Measurements from ENCODE around the gene FAM20A.
A peak's percentile ranks its signal among the peaks of the same experiment; 100 is the strongest.
"Not testable (repeated sequence)": the region's sequence is repeated elsewhere in the genome, so short reads cannot be mapped to it uniquely, and the experiment has no call there.

FAM20A gene

DNA sequence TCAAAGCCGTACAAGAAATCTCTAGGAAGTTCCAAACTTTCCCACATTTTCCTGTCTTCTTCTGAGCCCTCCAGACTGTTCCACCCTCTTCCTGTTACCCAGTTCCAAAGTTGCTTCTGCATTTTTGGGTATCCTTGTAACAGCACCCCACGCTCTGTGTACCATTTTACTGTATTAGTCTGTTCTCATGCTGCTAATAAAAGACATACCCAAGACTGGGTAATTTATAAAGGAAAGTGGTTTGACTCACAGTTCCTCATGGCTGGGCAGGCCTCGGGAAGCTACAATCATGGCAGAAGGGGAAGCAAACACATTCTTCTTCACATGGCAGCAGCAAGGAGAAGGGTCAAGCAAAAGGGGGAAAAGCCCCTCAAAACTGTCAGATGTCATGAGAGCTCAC, 82.1 kb downstream of the FAM20A start:
- DNase-seq (ENCODE audit: low read depth), result not testable (repeated sequence)

DNA sequence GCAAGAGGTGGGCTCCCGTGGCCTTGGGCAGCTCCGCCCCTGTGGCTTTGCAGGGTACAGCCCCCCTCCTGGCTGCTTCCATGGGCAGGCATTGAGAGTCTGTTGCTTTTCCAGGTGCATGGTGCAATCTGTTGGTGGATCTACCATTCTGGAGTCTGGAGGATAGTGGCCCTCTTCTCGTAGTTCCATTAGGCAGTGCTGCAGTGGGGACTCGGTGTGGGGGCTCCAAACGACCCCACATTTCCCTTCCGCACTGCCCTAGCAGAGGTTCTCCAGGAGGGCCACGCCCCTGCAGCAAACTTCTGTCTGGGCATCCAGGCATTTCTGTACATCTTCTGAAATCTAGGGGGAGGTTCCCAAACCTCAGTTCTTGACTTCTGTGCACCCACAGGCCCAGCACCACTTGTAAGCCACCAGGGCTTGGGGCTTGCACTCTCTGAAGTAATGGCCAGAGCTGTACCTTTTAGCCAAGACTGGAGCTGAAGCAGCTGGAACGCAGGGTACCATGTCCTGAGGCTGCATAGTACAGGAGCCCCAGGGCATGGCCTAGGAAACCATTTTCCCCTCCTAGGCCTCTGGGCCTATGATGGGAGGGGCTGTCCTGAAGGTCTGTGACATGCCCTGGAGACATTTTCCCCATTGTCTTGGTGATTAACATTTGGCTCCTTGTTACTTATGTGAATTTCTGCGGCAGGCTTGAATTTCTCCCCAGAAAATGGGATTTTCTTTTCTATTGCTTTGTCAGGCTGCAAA, 82.9 kb downstream of the FAM20A start:
- DNase-seq (ENCODE audit: low read depth), result no peak

DNA sequence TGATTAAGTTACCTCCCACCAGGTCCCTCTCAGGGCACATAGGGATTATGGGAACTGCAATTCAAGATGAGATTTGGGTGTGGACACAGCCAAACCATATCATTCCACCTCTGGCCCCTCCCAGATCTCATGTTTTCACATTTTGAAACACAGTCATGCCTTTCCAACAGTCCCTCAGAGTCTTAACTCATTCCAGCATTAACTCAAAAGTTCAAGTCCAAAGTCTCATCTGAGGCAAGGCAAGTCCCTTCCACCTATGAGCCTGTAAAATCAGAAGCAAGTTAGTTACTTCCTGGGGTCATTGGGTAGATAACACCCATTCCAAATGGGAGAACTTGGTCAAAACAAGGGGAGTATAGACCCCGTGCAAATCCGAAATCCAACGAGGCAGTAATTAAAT, 83.6 kb downstream of the FAM20A start:
- DNase-seq (ENCODE audit: low read depth), result not testable (repeated sequence)

DNA sequence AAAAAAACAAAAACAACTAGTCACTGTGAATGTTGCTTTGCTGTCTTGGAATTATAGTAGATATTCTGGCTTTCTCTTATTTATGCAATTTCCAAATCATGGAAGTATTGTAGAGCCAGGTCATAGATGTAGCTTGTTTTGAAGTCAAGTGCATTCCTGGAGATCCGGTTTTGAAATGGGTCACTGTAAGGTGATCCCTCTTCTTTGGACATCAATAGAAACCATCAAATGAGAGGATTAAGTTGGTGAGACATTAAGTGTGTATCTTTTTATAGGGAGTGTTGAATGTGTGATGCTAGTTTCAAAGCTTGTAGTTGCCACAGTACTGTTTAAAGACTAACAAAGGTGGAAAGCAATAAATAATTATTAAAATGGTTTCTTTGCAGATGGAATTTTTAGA, 84.4 kb downstream of the FAM20A start:
- DNase-seq (ENCODE audit: low read depth), result no peak

DNA sequence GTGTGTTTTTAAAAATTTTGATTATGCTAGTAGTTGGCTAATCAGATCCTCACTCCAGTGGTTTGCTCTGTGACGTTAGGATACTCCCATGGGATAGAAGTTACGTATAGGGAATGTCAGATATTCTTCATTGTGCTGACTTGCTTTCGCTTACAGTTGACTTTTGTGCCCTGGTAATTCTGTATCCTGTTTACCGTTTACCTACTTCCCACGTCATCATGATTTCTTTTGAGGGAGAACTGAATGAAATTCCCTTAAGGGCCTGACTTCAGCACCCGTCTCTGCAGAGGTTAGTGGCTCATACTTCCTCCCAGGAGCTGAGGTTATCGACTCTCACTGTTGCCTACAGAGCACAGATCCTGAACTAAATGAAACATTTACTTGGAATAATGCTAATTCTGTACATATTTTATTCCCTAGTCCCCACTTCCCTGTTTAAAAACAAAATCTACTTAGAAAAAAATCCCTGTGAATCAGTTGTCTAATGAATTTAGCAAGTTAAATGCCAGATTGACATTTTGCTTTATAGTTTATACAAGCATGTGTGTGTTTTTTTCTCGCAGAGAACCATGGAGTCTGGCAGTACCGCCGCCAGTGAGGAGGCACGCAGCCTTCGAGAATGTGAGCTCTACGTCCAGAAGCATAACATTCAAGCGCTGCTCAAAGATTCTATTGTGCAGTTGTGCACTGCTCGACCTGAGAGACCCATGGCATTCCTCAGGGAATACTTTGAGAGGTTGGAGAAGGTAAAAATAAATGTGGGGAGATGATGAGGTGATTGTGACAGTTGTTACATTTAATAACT, 86.1 kb downstream of the FAM20A start:
- no peak for DNase-seq (ENCODE audit: low read depth)

DNA sequence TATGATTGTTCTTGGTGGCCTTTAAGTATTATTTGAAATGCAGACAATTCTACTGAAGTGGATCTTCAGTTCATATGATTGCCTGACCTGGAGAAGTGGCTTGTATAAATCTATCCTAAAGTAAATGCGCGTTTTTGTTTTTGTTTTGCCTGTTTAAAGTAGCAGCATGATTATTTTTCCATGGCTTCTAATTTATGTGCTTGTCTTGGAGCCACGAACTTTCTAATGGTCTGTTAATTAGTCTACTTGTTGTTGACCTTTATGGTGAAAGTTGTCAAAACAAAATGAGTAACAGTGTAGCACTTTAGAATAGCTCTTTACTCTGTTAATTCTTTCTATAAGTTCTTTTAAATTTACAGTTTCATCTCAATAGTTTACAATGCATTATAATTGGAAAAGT, 87.2 kb downstream of the FAM20A start:
- DNase-seq (ENCODE audit: low read depth), result no peak

DNA sequence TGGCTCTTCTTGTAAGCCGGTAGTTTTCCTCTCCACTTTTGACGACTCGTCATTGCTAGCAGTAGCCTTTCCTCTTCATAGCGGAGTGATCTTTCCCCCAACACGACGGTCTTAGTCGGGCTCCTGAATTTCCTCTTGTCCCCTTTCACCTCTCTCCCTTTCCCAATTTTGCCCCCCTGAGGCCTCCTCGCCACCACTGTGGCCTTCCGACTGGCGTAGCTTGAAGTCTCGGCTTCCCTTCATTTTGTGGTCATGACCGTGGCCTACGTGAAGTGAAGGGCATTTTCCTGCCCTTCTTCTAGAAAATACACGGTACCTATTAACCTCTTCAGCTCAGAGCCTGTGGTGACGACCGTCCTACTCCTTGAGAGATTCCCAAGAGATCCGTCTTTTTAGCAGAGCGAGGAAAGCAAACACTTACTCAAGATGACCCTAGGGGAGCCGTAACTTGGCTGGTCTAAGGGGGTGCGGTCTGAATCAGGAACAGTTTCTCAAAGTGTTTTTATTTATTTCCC, 88.2 kb downstream of the FAM20A start:
- no peak for DNase-seq (ENCODE audit: low read depth)

DNA sequence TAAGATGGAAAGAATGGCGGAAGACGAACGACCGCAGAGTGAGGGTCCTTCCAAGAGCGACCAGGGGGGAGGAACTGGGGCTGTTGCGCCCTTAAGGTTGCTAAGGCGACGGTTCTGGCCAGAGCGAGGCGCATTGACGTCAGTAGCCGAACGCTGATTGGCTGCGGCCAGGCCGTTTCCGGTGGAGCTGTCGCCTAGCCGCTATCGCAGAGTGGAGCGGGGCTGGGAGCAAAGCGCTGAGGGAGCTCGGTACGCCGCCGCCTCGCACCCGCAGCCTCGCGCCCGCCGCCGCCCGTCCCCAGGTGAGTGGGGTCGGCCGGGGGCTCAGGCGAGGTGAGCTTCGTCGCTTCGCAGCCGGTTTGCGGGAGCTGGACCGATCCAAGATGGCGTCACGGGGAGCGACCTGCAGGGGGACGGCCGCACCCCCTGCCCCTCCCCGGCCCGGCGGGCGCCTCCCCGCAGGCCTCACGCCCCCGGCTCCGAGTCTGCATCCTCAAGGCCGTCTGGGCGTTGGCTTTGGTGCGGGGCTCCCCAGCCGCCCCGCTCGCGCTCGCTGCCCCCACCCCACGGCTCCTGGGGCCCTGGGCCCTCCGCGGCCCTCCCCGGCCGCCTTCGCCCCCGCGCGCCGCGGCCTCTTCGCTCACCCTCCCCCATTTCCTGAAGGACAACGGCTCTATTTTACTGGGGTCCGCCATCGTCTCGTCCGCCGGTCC, 88.8 kb downstream of the FAM20A start, which contains the start of gene PRKAR1A:
Gene PRKAR1A, plus strand, starts transcription at position 184 of the 713 bp plus-strand sequence. CDS start 2,970 bp downstream, outside the sequence.
- peak; percentile 81 for DNase-seq (ENCODE audit: low read depth)

DNA sequence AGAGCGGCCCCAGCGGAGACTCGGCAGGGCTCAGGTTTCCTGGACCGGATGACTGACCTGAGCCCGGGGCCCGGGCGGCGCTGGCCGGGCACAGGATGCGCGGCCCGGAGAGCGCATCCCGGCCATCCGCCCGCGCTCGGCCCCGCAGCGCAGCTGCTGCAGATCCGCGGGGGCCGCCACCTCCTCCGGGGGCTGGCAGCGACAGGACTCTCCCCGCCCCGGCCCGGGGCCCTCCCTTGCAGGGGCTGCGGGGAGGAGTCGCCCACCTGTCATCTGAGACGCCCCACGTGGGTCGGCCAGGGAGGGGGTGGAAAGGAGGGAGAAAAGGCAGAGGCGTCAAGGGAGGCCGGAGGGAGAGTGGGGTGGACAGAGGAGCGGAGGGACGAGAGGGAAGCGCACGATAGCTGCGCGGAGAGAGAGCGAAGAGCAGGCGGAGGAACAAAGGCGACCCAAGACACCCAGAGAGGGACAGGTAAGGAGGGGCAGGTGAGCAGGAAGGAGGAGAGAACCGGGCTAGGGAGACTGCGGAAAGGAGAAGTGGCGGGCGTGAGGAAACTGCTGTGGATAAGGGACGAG, 89.4 kb downstream of the FAM20A start:
- DNase-seq (ENCODE audit: low read depth), result peak; percentile 64

DNA sequence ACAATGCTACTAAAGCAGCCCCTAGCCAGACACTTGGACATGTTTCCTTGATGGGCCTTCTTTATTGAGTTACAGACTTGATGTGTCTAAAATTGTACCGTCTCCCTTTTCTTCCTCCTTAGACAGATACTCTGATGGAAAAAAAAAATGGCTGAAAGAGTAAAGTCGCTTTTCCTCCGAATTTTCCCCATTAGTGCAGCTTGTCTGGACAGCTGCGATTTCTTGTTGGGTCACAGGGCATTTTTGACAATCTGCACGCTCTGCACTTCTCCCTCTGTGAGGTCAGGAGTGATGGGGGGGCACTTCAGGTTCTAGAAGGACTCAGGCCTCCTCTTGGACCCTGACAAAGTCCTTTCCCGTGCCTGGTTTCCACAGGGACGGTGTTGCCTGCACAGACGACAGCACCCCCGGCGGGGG, 89.9 kb downstream of the FAM20A start:
- DNase-seq (ENCODE audit: low read depth), result no peak

DNA sequence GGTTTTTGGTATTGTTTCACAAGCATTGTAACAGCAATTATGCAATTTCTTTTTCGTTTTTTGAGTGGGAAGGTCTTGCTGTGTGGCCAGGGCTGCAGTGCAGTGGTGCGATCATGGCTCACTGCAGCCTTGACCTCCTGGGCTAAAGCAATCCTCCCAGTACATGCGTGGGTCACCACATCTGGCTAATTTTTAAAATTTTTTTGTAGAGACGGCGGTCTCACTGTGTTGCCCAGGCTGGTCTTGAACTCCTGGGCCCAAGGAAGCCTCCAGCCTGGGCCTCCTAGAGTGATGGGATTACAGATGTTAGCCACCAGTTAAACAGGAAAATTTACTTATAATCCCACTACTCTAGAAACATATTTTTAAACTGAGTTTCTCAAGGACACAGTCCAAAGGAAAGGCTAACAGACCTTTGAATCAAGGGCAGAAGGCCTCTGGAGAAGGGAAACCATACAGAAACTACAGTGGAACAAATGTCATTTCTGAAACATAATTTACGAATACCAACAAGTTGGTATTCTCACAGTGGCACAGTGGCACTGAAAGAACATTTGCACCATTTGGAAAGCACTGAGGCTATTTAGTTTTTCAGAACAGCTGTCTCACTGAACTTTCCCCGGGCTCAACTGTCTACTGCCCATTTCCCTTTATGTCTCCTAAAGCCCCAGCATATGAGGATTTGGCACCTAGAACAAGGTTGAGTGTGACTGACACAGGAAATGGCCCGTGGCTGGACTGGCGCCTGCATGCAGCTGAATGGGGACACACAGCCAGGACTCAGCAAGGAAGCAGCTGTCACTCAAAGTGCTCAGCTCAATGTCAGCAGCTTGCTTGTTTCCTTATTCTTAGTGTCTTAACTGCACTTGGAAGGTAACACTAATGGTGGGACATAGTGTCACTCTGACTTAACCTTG, 91.8 kb downstream of the FAM20A start:
- DNase-seq (ENCODE audit: low read depth), result no peak

DNA sequence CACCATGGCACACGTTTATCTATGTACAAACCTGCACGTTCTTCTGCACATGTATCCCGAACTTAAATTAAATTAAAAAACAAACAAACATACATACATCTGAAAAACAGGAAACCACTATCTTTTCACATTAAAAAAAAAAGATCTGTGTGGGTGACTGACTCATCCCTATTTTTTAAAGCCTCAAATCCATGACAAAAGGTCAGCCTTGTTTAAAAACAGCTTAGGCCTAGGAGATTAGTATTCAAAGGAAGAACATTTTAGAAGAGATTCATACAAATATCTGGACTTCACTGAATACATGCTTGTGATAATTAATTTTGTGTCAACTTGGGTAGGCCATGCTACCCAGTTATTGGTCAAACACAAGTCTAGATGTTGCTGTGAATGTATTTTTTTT, 93.6 kb downstream of the FAM20A start:
- DNase-seq (ENCODE audit: low read depth), result no peak

DNA sequence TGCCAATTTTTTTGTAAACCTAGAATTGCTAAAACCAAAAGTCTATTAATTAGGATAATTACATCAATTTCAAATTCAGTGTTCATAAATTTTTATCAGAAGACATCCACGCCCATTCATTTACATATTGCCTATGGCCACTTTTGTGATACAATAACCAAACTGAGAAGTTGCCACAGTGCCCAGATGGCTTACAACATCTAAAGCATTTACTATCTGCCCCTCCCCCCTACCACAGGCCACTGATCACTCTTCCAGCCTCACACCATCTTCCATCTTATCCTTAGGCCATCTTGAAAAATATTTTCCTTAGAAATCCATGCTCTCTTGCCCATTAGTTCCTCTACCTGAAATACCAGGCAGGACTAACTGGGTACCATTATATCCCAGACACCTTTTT, 95.2 kb downstream of the FAM20A start:
- no peak for DNase-seq (ENCODE audit: low read depth)

DNA sequence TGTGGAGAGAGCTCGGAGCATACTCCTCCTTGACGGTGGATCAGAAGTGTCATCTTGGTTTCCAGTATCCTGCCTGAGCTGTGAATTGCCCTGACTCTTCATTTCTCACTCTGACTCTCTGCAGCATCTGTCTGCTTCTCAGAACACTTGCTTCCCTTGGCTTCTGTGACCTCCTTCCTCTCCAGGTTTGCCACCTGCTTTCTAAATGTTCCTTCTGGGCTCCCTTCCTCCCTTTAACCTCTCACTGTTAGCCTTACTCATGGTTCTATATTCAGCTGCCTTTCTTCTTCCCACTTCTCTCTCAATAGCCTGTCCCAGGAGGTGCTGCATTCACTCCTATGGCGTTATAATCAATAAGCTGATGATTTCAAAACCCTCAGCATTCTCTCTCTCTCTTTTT, 100.1 kb downstream of the FAM20A start:
- no peak for DNase-seq (ENCODE audit: low read depth)

DNA sequence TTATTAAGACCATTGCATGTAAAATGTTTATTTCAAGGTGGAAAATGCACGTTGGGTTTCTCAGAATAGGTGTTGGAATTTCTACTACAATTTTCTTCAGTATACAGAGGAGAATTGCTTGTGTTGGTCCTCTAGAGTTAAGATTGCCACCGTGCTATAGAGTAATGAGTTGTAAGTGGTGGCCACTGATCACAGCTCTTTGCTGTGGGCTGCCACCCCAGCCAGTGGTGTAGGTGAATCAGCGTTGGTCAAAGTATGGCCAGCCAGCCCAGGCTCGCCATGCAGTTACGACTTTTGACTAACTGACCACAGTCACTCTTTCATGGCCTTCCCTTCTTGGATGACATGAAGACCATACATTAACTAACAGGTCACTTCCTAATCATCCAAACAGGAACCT, 101.6 kb downstream of the FAM20A start:
- no peak for DNase-seq (ENCODE audit: low read depth)

DNA sequence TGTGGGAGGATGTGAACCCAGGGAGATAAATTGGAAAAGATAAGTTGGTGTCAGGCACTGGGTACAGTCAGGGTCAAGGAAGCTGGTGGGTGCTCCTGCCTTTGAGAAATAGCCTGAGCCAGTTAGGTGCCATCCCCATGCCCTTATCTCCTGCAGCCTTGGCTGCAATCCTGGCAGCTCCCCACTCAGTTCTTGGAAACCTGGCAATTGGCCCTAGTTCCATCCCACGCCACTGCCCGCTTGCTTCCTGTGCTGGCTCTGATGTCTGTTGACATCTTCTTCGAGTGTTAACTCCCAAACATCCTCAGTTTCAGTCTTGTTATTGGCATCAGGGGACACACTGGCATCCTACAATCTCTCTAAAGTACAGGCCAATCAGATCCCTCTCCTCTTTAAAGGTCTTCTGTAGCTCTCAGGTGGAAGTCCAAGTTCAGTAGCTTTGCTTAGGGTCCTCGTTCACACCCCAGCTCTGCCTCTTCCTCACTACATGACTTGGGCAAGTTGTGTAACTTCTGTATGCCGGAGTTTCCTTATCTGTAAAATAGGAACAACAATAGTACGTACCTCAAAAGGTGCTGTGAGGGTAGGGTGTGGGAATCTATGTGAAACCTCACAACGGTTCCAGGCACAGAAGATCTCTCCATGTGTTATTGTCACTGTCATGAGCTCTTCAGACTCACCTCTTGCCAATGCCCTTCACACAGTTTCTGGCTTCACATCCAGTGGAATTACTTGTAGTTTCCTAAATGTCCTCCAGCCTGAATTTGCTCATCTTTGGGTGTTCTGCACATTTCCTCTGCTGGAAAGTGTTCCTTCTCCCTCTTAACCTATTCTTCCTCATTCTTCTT, 102.5 kb downstream of the FAM20A start:
- no peak for DNase-seq (ENCODE audit: low read depth)

DNA sequence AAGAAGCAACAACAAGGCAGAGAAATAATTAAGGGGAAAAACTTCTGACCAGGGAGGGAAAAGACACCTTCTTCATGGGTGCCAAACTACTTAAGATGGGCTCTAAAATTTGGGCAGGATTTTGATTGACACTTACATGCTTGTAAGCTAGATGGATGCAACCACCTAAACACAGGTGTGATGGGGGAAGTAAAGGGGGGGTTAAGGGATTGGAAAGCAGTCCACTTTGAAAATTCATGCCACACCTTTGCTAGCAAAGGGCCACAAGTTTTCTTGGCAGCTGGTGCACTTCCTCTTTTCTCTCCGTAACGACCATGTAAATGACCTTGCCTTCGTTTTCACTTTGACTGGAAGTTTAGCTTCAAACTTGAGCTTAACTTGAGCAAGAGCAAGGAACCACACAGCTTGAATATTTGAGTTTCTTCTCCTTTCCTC, 103.3 kb downstream of the FAM20A start:
- DNase-seq (ENCODE audit: low read depth), result no peak

DNA sequence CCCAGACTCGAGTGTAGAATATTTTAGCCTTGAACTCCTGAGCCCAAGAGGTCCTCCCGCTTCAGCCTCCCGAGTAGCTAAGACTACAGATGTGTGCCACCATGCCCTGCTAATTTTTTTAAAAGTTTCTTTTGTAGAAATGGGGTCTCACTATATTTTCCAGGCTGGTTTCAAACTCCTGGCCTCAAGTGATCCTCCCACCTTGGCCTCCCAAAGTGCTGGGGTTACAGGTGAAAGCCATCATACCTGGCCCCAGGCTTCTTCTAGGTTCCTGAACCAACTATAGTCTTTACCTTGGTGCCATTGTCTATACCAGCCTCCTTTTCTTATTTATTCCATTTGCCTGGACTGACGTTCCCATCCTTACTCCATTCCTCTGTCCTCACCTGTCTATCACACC, 106.1 kb downstream of the FAM20A start:
- DNase-seq (ENCODE audit: low read depth), result no peak

DNA sequence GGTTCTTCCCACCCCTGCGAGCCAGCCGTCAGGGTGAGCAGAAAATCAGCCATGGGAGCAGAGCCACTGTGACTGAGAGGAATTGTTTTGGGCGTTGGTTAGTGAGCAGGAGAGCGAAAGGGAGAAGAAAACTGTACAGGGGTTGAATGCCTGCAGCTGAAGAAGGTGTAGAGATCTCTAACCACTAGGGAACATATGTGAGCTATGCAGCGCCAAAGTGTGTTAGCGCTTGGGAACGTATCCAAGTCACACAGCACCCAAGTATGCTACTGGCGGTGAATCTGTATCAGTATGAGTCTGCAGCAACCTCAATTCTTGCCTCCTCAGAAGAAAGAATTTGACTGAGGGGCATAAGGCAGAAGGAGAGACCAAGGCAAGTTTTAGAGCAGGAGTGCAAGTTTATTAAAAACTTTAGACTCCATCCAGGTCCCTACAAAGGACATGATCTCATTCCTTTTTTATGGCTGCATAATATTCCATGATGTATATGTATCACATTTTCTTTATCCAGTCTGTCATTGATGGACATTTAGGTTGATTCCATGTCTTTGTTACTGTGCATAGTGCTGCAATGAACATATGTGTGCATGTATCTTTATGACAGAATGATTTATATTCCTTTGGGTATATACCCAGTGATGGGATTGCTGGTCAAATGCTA, 108.6 kb downstream of the FAM20A start:
- not testable (repeated sequence) for DNase-seq (ENCODE audit: low read depth)
